OCI-LY1 (cell line): Measurements from ENCODE around the gene ANTXR1.

Experiments used
- H2AFZ ChIP-seq: fragments of 200-600 bp; sonication (generic), shearing (Covaris generic); 2 replicates; pipeline ENCODE4 v1.6.0; 2014; ENCODE audit warnings: antibody characterized with exemption, mild to moderate bottlenecking, low read length
- H3F3A ChIP-seq: fragments of 200-600 bp; sonication (generic), shearing (Covaris generic); 2 replicates; pipeline ENCODE4 v1.6.0; 2014; ENCODE audit warnings: mild to moderate bottlenecking, antibody characterized with exemption, low read length, moderate library complexity; ENCODE audit not compliant: insufficient read depth
- H3K27ac ChIP-seq: fragments of 200-600 bp; sonication (generic); 2 replicates; pipeline ENCODE4 v1.5.1; 2014; ENCODE audit warnings: low read length, mixed run types, mild to moderate bottlenecking, low read depth; ENCODE audit not compliant: poor library complexity, severe bottlenecking
- H3K27me3 ChIP-seq: fragments of 200-600 bp; sonication (generic); 2 replicates; pipeline ENCODE4 v1.6.0; 2014; ENCODE audit warnings: antibody characterized with exemption, mild to moderate bottlenecking, low read length, moderate library complexity; ENCODE audit not compliant: insufficient read depth
- H3K36me3 ChIP-seq: fragments of 200-600 bp; sonication (generic); 2 replicates; pipeline ENCODE4 v1.6.1; 2014; ENCODE audit warnings: mild to moderate bottlenecking, antibody characterized with exemption, low read length, moderate library complexity, mixed read lengths; ENCODE audit not compliant: insufficient read depth
- H3K4me1 ChIP-seq: fragments of 200-600 bp; sonication (generic); 2 replicates; pipeline ENCODE4 v1.5.1; 2014; ENCODE audit warnings: mild to moderate bottlenecking, low read length, moderate library complexity; ENCODE audit not compliant: insufficient read depth, severe bottlenecking
- H3K4me2 ChIP-seq: fragments of 200-600 bp; sonication (generic), shearing (Covaris generic); 2 replicates; pipeline ENCODE4 v1.6.1; 2014; ENCODE audit warnings: low read length
- H3K4me3 ChIP-seq: fragments of 200-600 bp; sonication (generic); 2 replicates; pipeline ENCODE4 v1.5.1; 2014; ENCODE audit warnings: low read length, low read depth, mild to moderate bottlenecking, mixed read lengths; ENCODE audit not compliant: poor library complexity, severe bottlenecking
- H3K79me2 ChIP-seq: fragments of 200-600 bp; shearing (Covaris generic); 2 replicates; pipeline ENCODE4 v1.6.1; 2016; ENCODE audit warnings: mixed run types, low read length, mixed read lengths; ENCODE audit not compliant: insufficient read depth
- H3K9ac ChIP-seq: fragments of 200-600 bp; sonication (generic), shearing (Covaris generic); 2 replicates; pipeline ENCODE4 v1.6.1; 2014; ENCODE audit warnings: mild to moderate bottlenecking, low read length, mixed read lengths
- H3K9me2 ChIP-seq: fragments of 200-600 bp; sonication (generic), shearing (Covaris generic); 2 replicates; pipeline ENCODE4 v1.6.1; 2014; ENCODE audit warnings: low read depth, mild to moderate bottlenecking, low read length, mixed read lengths
- H3K9me3 ChIP-seq: fragments of 200-600 bp; shearing (Covaris generic); 2 replicates; pipeline ENCODE4 v1.6.1; 2014; ENCODE audit warnings: low read length, mixed read lengths
- H4K20me1 ChIP-seq: fragments of 200-600 bp; sonication (generic), shearing (Covaris generic); 2 replicates; pipeline ENCODE4 v1.6.0; 2016; ENCODE audit warnings: mild to moderate bottlenecking, low read length; ENCODE audit not compliant: insufficient read depth
- CTCF ChIP-seq: fragments of 200-600 bp; sonication (generic), shearing (Covaris generic); IDR thresholded peaks from 2 replicates; pipeline ENCODE4 v1.5.1; 2017; ENCODE audit warnings: mild to moderate bottlenecking, antibody characterized with exemption, low read length, moderate library complexity, mixed read lengths
- EZH2 ChIP-seq: fragments of 200-600 bp; sonication (generic), shearing (Covaris generic); IDR thresholded peaks from 2 replicates; pipeline ENCODE4 v1.8.0; 2017; ENCODE audit warnings: borderline replicate concordance, mixed run types, mild to moderate bottlenecking, antibody characterized with exemption, low read length, moderate library complexity, mixed read lengths

ANTXR1 gene

GRCh38 chr2:69168950-69169654 lies 156.1 kb downstream of the ANTXR1 start:
- H3K36me3 ChIP-seq, result no peaks in the 10 kb centered on the region
- no peak overlapping the region for H3K27ac ChIP-seq
- no peaks in the 10 kb centered on the region for H3F3A ChIP-seq
- H3K4me3 ChIP-seq, result no peak overlapping the region
- no peak overlapping the region for H3K4me2 ChIP-seq
- TF ChIP-seq CTCF (no peak), EZH2 (no peak)
- H3K4me1 ChIP-seq, result no peaks in the 10 kb centered on the region
- H3K79me2 ChIP-seq, result no peaks in the 10 kb centered on the region
- H2AFZ ChIP-seq, result no peak overlapping the region
- no peaks in the 10 kb centered on the region for H3K9me2 ChIP-seq
- H4K20me1 ChIP-seq, result no peaks in the 10 kb centered on the region
- H3K27me3 ChIP-seq, result peaks cover 4% of the 10 kb centered on the region; the same call in 1 of the 2 replicates
- H3K9ac ChIP-seq, result no peak overlapping the region
- H3K9me3 ChIP-seq, result no peaks in the 10 kb centered on the region

- no peaks in the 10 kb centered on the region for H4K20me1 ChIP-seq
- no peaks in the 10 kb centered on the region for H3K36me3 ChIP-seq
- 0 out of 2 replicates have a peak, but pooled peaks cover 4% of the 10 kb centered on the region for H3K27me3 ChIP-seq
- no peak overlapping the region for H2AFZ ChIP-seq
- H3K4me3 ChIP-seq, result no peak overlapping the region
- H3F3A ChIP-seq, result no peaks in the 10 kb centered on the region
- H3K27ac ChIP-seq, result no peak overlapping the region
- H3K4me1 ChIP-seq, result no peaks in the 10 kb centered on the region
- H3K9ac ChIP-seq, result no peak overlapping the region
- H3K79me2 ChIP-seq, result no peaks in the 10 kb centered on the region
- no peak for TF ChIP-seq CTCF
- TF ChIP-seq EZH2, result no peak
- no peaks in the 10 kb centered on the region for H3K9me2 ChIP-seq
- no peak overlapping the region for H3K4me2 ChIP-seq
- no peaks in the 10 kb centered on the region for H3K9me3 ChIP-seq
These were observed 156.8 kb downstream of the ANTXR1 start for GRCh38 chr2:69169655-69170389.

- TF ChIP-seq EZH2 (no peak), CTCF (no peak)
- Histone ChIP-seq H3K9ac (no peak overlapping the region), H3K27me3 (no peaks in the 10 kb centered on the region), H4K20me1 (no peaks in the 10 kb centered on the region), H3K9me2 (no peaks in the 10 kb centered on the region), H3K27ac (no peak overlapping the region), H3K36me3 (no peaks in the 10 kb centered on the region), H3K4me3 (no peak overlapping the region), H3K4me2 (no peak overlapping the region), H3F3A (no peaks in the 10 kb centered on the region), H3K4me1 (no peaks in the 10 kb centered on the region), H3K9me3 (no peaks in the 10 kb centered on the region), H2AFZ (no peak overlapping the region), H3K79me2 (no peaks in the 10 kb centered on the region)
These were observed 157.7 kb downstream of the ANTXR1 start for GRCh38 chr2:69170661-69171060.
